A549 (cell line): ENCODE results near the gene RNF152. TPM values are rescaled to one million over a fixed set of nuclear protein-coding genes. Genes with fewer than 3 reads are reported as not detected.

Experiments used
- ATAC-seq, 2 experiments: fragments of 200-7000 bp in 1 of 2; fragments of >200 bp in 1 of 2; cut with Nextera tagmentation in 1 of 2; cut with Tn5 transposase in 1 of 2; 3 replicates each; pipeline versions ENCODE4 v1.8.0 to v1.9.1; 2018 to 2020; ENCODE audit warnings: mild to moderate bottlenecking in 1 of 2, moderate library complexity in 1 of 2
- CTCF ChIA-PET: fragments of 300-600 bp; sonication (Branson Sonifier 250); formaldehyde crosslinking; extraction: SDS; loops from one replicate; lab custom pipeline; 2021; ENCODE audit warnings: antibody characterized with exemption, inconsistent platforms; lab: Yijun Ruan, JAX
- POLR2A ChIA-PET: fragments of 350-600 bp; formaldehyde crosslinking; extraction: SDS; loops from one replicate; lab custom pipeline; 2021; ENCODE audit warnings: antibody characterized with exemption, inconsistent platforms; lab: Yijun Ruan, JAX
- DNase-seq, 2 experiments: peaks; one replicate each; pipeline versions ENCODE4 v3.0.0 to v3.0.0-alpha.2; 2011 to 2016; ENCODE audit warnings: low read depth in 1 of 2, low spot score in 1 of 2
- FAIRE-seq: peaks from 2 replicates; lab custom pipeline; 2011; peaks lifted over from hg19 to GRCh38; lab: Jason Lieb, UNC
- H3K27ac ChIP-seq, 2 experiments: fragments of >200 bp; sonication (Bioruptor Twin); formaldehyde crosslinking; 3 replicates each; pipeline ENCODE4 v1.5.1; 2016 to 2017
- H3K4me1 ChIP-seq: fragments of >200 bp; sonication (Bioruptor Twin); formaldehyde crosslinking; 3 replicates; pipeline ENCODE4 v1.6.1; 2016
- H3K4me2 ChIP-seq: fragments of >200 bp; sonication (Bioruptor Twin); formaldehyde crosslinking; 3 replicates; pipeline ENCODE4 v1.6.1; 2016
- H3K4me3 ChIP-seq: fragments of >200 bp; sonication (Bioruptor Twin); formaldehyde crosslinking; 3 replicates; pipeline ENCODE4 v1.5.1; 2016
- H3K9me3 ChIP-seq: fragments of >200 bp; sonication (Bioruptor Twin); formaldehyde crosslinking; 3 replicates; pipeline ENCODE4 v1.6.1; 2016
- CBX8 ChIP-seq: fragments of 200-600 bp; sonication (generic); IDR thresholded peaks from 2 replicates; pipeline ENCODE4 v1.6.1; 2016
- CHD2 ChIP-seq: fragments of 150-350 bp; IDR thresholded peaks from 2 replicates; pipeline ENCODE4 v1.6.1; 2014; ENCODE audit warnings: low read length; ENCODE audit not compliant: partially characterized antibody
- CHD4 ChIP-seq: fragments of 200-600 bp; sonication (generic); IDR thresholded peaks from 2 replicates; pipeline ENCODE4 v1.6.1; 2016; ENCODE audit warnings: antibody characterized with exemption, mild to moderate bottlenecking, borderline replicate concordance
- EHMT2 ChIP-seq: fragments of 200-600 bp; sonication (generic); IDR thresholded peaks from 2 replicates; pipeline ENCODE4 v1.6.1; 2016; ENCODE audit warnings: antibody characterized with exemption, low read depth, mild to moderate bottlenecking, moderate library complexity
- ESRRA ChIP-seq: fragments of 150-350 bp; IDR thresholded peaks from 2 replicates; pipeline ENCODE4 v1.6.1; 2014; ENCODE audit warnings: mild to moderate bottlenecking, low read length, borderline replicate concordance
- FOSB ChIP-seq: fragments of 250-450 bp; sonication (Bioruptor Pico); IDR thresholded peaks from 2 replicates; pipeline ENCODE4 v1.5.0; 2020; ENCODE audit warnings: mild to moderate bottlenecking, moderate library complexity
- FOSL2 ChIP-seq, 2 experiments: fragments of 450-650 bp in 1 of 2; fragments of >200 bp in 1 of 2; sonication (Bioruptor Twin) in 1 of 2; formaldehyde crosslinking; IDR thresholded peaks; 2 replicates each; pipeline versions ENCODE4 v1.5.0 to v1.6.1; 2016 to 2020; ENCODE audit warnings: mild to moderate bottlenecking in 1 of 2, moderate library complexity in 1 of 2
- HDAC2 ChIP-seq: fragments of 200-600 bp; sonication (generic); IDR thresholded peaks from 2 replicates; pipeline ENCODE4 v1.6.1; 2016
- KDM1A ChIP-seq: fragments of 200-600 bp; sonication (generic); IDR thresholded peaks from 2 replicates; pipeline ENCODE4 v1.6.1; 2016; ENCODE audit warnings: low read depth, mild to moderate bottlenecking
- KDM5A ChIP-seq: fragments of 200-600 bp; sonication (generic); IDR thresholded peaks from 2 replicates; pipeline ENCODE4 v1.6.1; 2016; ENCODE audit warnings: antibody characterized with exemption, mild to moderate bottlenecking
- NR3C1 ChIP-seq: fragments of >200 bp; sonication (Bioruptor Twin); formaldehyde crosslinking; IDR thresholded peaks from 3 replicates; pipeline ENCODE4 v1.6.1; 2017
- POLR2A ChIP-seq: IDR thresholded peaks from 2 replicates; pipeline ENCODE4 v1.6.1; 2012; ENCODE audit warnings: mild to moderate bottlenecking, low read length
- POLR2AphosphoS2 ChIP-seq: conservative IDR thresholded peaks from 2 replicates; pipeline ENCODE4 v1.6.1; 2012; ENCODE audit warnings: low read length, improper control_type of control experiment, inconsistent platforms
- RAD21 ChIP-seq, 2 experiments: fragments of >200 bp in 1 of 2; sonication (Bioruptor Twin) in 1 of 2; formaldehyde crosslinking in 1 of 2; IDR thresholded peaks in 1 of 2; conservative IDR thresholded peaks in 1 of 2; 2 replicates in 1 of 2; 3 replicates in 1 of 2; pipeline ENCODE4 v1.6.1; 2012 to 2018; ENCODE audit warnings: inconsistent platforms in 1 of 2
- ZSCAN20 ChIP-seq: fragments of 250-450 bp; sonication (Bioruptor Pico); IDR thresholded peaks from 2 replicates; pipeline ENCODE4 v1.8.0; 2022; ENCODE audit warnings: mild to moderate bottlenecking, moderate library complexity
- WGBS: methylation state at CpG from one replicate; pipeline ENCODE4 v1.1.6; 2017; ENCODE audit errors: missing lambda C conversion rate; 5-methylcytosine and 5-hydroxymethylcytosine counted together
- polyA plus RNA-seq, 4 experiments: library from polyadenylated mRNA; depleted of rRNA in 3 of 4; stranded (reverse); fragments of >200 nt; fragmentation: RNase III in 1 of 4; extraction: RNeasy Plus Mini Kit Qiagen cat#74134 plus additional on column Dnase treatment in 1 of 4; gene quantifications; 2 replicates in 3 of 4; 3 replicates in 1 of 4; pipeline ENCODE4 v1.2.3, GENCODE V29; 2011 to 2017
- TF ChIP-seq, protein P1 (sequence below): fragments of >200 bp; sonication (Bioruptor Twin); formaldehyde crosslinking; IDR thresholded peaks from 3 replicates; pipeline ENCODE4 v1.5.1; 2016
- TF ChIP-seq, protein P2 (sequence below): fragments of 150-350 bp; IDR thresholded peaks from 2 replicates; pipeline ENCODE4 v1.6.1; 2014; ENCODE audit warnings: low read depth, mild to moderate bottlenecking, low read length
- TF ChIP-seq, protein P3 (sequence below): fragments of 250-450 bp; sonication (Bioruptor Pico); IDR thresholded peaks from 2 replicates; pipeline ENCODE4 v1.5.0; 2021; ENCODE audit warnings: mild to moderate bottlenecking, moderate library complexity, borderline replicate concordance
- TF ChIP-seq, protein P4 (sequence below): IDR thresholded peaks from 2 replicates; pipeline ENCODE4 v1.6.1; 2012
- TF ChIP-seq, protein P5 (sequence below): IDR thresholded peaks from 2 replicates; pipeline ENCODE4 v1.6.1; 2012; ENCODE audit warnings: low read depth, borderline replicate concordance
- TF ChIP-seq, protein P6 (sequence below): IDR thresholded peaks from 2 replicates; pipeline ENCODE4 v1.6.1; 2012
- TF ChIP-seq, protein P7 (sequence below): fragments of 250-450 bp; sonication (Bioruptor Pico); IDR thresholded peaks from 2 replicates; pipeline ENCODE4 v1.5.0; 2020; ENCODE audit warnings: low read depth, mild to moderate bottlenecking, moderate library complexity
- TF ChIP-seq, protein P8 (sequence below): fragments of 450-650 bp; IDR thresholded peaks from 2 replicates; pipeline ENCODE4 v1.6.1; 2014; ENCODE audit warnings: antibody characterized with exemption

RNF152 gene
- polyA plus RNA-seq, 2 of the 4 experiments (the other 2 are of a cell fraction), result 0.12 TPM; not detected in 1

DNA sequence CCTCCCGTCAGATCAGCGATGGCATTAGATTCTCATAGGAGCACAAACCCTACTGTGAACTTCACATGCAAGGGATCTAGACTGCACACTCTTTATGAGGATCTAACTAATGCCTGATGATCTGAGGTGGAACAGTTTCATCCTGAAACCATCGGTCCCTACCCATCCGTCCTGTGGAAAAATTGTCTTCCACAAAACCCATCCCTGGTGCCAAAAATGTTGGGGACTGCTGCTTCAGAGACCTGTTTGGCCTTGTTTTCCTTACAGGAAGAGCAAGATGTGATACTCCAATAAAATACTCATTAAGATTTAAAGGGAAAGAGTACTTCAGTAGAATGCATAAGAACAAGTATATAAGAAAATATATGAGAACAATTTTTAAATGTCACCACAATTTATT is 71.1 kb downstream of the RNF152 start:
- 47% methylated on average over 3 of the region's 4 CpGs for WGBS
- no peak for FAIRE-seq
- no peaks in the 10 kb centered on the region for H3K9me3 ChIP-seq
- no peak for ATAC-seq
- H3K4me1 ChIP-seq, result no peaks in the 10 kb centered on the region
- no peak for TF ChIP-seq POLR2AphosphoS2
- TF ChIP-seq, protein P1, sequence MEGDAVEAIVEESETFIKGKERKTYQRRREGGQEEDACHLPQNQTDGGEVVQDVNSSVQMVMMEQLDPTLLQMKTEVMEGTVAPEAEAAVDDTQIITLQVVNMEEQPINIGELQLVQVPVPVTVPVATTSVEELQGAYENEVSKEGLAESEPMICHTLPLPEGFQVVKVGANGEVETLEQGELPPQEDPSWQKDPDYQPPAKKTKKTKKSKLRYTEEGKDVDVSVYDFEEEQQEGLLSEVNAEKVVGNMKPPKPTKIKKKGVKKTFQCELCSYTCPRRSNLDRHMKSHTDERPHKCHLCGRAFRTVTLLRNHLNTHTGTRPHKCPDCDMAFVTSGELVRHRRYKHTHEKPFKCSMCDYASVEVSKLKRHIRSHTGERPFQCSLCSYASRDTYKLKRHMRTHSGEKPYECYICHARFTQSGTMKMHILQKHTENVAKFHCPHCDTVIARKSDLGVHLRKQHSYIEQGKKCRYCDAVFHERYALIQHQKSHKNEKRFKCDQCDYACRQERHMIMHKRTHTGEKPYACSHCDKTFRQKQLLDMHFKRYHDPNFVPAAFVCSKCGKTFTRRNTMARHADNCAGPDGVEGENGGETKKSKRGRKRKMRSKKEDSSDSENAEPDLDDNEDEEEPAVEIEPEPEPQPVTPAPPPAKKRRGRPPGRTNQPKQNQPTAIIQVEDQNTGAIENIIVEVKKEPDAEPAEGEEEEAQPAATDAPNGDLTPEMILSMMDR, result no peak
- TF ChIP-seq, protein P2, sequence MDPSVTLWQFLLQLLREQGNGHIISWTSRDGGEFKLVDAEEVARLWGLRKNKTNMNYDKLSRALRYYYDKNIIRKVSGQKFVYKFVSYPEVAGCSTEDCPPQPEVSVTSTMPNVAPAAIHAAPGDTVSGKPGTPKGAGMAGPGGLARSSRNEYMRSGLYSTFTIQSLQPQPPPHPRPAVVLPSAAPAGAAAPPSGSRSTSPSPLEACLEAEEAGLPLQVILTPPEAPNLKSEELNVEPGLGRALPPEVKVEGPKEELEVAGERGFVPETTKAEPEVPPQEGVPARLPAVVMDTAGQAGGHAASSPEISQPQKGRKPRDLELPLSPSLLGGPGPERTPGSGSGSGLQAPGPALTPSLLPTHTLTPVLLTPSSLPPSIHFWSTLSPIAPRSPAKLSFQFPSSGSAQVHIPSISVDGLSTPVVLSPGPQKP, result no peak
- TF ChIP-seq, protein P3, sequence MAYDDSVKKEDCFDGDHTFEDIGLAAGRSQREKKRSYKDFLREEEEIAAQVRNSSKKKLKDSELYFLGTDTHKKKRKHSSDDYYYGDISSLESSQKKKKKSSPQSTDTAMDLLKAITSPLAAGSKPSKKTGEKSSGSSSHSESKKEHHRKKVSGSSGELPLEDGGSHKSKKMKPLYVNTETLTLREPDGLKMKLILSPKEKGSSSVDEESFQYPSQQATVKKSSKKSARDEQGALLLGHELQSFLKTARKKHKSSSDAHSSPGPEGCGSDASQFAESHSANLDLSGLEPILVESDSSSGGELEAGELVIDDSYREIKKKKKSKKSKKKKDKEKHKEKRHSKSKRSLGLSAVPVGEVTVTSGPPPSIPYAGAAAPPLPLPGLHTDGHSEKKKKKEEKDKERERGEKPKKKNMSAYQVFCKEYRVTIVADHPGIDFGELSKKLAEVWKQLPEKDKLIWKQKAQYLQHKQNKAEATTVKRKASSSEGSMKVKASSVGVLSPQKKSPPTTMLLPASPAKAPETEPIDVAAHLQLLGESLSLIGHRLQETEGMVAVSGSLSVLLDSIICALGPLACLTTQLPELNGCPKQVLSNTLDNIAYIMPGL, result no peak
- no peak for TF ChIP-seq EHMT2
- no peak for TF ChIP-seq NR3C1
- TF ChIP-seq HDAC2, result no peak
- no peak for TF ChIP-seq FOSB (CRISPR knock-in tag)
- TF ChIP-seq, protein P4, sequence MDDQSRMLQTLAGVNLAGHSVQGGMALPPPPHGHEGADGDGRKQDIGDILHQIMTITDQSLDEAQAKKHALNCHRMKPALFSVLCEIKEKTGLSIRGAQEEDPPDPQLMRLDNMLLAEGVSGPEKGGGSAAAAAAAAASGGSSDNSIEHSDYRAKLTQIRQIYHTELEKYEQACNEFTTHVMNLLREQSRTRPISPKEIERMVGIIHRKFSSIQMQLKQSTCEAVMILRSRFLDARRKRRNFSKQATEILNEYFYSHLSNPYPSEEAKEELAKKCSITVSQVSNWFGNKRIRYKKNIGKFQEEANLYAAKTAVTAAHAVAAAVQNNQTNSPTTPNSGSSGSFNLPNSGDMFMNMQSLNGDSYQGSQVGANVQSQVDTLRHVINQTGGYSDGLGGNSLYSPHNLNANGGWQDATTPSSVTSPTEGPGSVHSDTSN, result no peak
- ChIA-PET POLR2A (no interaction called here), CTCF (no interaction called here)
- no peak overlapping the region for H3K4me3 ChIP-seq
- DNase-seq, result no peak
- H3K4me2 ChIP-seq, result no peak overlapping the region
- no peak overlapping the region for H3K27ac ChIP-seq

DNA sequence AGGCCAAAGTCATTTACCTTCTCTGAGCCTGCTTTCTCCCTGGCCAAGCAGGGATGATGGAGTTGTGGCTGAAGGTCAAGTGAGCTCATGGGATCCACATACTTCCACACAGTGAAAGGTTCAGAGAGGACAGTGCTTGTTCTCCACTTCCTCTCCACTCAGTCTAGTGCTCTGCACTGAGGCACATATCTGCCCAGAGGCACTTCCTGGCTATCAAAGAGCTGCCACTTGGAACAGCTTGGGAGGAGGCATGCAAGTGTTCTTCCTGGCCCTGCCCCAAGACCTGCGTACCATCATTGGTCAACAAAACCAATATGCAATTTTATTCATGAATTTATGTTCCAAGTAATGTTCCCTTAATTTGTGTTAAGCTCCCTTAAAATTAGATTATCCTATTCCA is 71.9 kb downstream of the RNF152 start:
- ChIA-PET POLR2A (no interaction called here), CTCF (no interaction called here)
- DNase-seq (no peak), ATAC-seq (no peak), FAIRE-seq (no peak)
- H3K4me2 ChIP-seq, result no peak overlapping the region
- WGBS, result 17% methylated on average over 1 of the region's 1 CpG
- no peaks in the 10 kb centered on the region for H3K4me1 ChIP-seq
- H3K4me3 ChIP-seq, result no peak overlapping the region
- no peaks in the 10 kb centered on the region for H3K9me3 ChIP-seq
- no peak overlapping the region for H3K27ac ChIP-seq
- TF ChIP-seq ZSCAN20 (CRISPR knock-in tag) (no peak), RAD21 (conservative IDR thresholded peaks at IDR 0.05 in 1 of 2, IDR thresholded peaks at IDR 0.05 in 1 of 2) (no peak), KDM1A (no peak), CHD4 (no peak), ESRRA (no peak)
- TF ChIP-seq, protein P5, sequence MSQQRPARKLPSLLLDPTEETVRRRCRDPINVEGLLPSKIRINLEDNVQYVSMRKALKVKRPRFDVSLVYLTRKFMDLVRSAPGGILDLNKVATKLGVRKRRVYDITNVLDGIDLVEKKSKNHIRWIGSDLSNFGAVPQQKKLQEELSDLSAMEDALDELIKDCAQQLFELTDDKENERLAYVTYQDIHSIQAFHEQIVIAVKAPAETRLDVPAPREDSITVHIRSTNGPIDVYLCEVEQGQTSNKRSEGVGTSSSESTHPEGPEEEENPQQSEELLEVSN, result no peak
- TF ChIP-seq, protein P6, sequence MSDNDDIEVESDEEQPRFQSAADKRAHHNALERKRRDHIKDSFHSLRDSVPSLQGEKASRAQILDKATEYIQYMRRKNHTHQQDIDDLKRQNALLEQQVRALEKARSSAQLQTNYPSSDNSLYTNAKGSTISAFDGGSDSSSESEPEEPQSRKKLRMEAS, result no peak

DNA sequence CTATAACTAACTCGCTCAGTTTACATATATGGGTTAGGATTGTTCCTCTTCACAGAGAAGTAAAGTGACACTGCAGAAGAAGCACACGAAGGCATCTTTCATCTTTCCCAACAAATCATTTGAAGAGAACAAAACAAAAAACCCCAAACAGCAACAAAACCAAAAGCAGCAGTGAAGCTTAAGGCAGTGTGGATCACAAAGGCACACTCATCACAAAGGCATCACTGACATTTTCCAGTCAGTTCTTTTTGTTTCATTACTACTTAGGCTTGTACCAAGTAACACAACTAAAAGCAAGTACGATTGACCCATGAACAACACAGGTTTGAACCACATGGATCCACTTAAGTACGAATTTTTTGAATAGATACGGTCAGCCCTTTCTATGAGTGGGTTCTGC is 75.7 kb downstream of the RNF152 start:
- 30% methylated on average over 5 of the region's 5 CpGs for WGBS
- no peaks in the 10 kb centered on the region for H3K4me1 ChIP-seq
- no peaks in the 10 kb centered on the region for H3K9me3 ChIP-seq
- no peak overlapping the region for H3K27ac ChIP-seq
- no peak overlapping the region for H3K4me3 ChIP-seq
- ChIA-PET POLR2A (no interaction called here), CTCF (no interaction called here)
- DNase-seq, result no peak
- no peak overlapping the region for H3K4me2 ChIP-seq
- no peak for FAIRE-seq
- ATAC-seq, result no peak
- TF ChIP-seq KDM1A (no peak), HDAC2 (no peak), CBX8 (no peak), RAD21 (conservative IDR thresholded peaks at IDR 0.05 in 1 of 2, IDR thresholded peaks at IDR 0.05 in 1 of 2) (no peak), CHD2 (no peak), POLR2AphosphoS2 (no peak), KDM5A (no peak), FOSL2 (IDR thresholded peaks at IDR 0.05) (no peak), FOSL2 (CRISPR knock-in tag; IDR thresholded peaks at IDR 0.05) (no peak), POLR2A (no peak)
- TF ChIP-seq, protein P4, result no peak
- TF ChIP-seq, protein P7, sequence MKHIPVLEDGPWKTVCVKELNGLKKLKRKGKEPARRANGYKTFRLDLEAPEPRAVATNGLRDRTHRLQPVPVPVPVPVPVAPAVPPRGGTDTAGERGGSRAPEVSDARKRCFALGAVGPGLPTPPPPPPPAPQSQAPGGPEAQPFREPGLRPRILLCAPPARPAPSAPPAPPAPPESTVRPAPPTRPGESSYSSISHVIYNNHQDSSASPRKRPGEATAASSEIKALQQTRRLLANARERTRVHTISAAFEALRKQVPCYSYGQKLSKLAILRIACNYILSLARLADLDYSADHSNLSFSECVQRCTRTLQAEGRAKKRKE, result no peak
- TF ChIP-seq, protein P6, result no peak
- TF ChIP-seq, protein P8, sequence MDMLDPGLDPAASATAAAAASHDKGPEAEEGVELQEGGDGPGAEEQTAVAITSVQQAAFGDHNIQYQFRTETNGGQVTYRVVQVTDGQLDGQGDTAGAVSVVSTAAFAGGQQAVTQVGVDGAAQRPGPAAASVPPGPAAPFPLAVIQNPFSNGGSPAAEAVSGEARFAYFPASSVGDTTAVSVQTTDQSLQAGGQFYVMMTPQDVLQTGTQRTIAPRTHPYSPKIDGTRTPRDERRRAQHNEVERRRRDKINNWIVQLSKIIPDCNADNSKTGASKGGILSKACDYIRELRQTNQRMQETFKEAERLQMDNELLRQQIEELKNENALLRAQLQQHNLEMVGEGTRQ, result no peak
